ENCODE measurements around the gene SOBP.

Gene SOBP

DNA sequence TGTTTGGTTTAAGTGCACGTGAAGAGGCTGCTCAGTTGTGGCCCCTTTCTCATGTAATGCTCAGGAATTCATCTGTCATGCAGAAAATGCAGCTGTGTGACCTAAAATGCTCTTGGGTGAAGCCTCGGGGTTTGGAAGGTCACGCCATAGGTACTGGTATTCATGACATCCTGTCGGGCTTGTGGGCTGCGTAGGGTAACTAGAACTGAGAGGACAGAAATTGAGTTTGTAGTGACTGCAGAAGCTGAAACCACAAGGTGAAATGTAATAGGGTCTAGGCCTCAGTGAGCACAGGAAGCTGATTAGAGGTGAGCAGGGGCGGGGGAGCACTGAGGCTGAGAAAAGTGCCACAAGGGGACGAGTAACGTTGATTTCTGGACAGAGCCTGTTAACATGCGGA is 128.8 kb downstream of the SOBP start:
- no peak for DNase-seq (ENCODE audit: low read depth)

- DNase-seq (ENCODE audit: low read depth): no peak
Measured at GRCh38 chr6:107620732-107621131, 130.8 kb downstream of the SOBP start.

DNA sequence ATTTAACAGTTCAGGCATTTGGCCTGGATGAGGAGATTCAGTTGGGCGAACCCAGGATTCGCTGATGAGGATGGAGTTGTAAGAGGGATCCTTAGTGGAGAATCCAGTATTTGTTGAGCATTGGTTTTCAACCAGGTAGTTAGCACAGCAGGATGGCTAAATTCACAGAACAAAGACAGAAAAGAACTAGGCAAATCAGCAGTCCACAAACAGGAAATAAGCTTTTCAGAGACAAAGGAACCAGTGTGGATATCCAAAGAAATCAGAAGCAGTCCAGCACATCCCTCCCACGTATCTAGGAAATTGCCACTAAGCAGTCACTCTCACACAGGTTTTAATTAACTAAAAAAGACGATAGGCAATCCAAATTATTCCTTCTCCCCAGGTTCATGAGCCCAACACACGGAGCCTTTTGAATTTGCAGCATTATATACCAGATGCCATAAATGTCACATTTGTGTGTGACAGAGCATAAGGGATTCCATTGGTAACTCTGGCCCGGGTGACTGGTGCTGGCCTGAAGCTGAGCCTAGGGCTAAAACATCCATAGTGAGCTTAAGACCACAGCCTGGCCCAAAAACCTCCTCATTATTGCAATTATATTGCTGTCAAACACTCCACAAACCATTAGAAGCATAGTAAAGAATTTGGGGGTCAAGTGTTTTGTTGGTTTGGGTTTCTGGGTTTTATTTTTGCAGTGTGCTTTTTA is 131.5 kb downstream of the SOBP start:
- no peak for DNase-seq (ENCODE audit: low read depth)

DNA sequence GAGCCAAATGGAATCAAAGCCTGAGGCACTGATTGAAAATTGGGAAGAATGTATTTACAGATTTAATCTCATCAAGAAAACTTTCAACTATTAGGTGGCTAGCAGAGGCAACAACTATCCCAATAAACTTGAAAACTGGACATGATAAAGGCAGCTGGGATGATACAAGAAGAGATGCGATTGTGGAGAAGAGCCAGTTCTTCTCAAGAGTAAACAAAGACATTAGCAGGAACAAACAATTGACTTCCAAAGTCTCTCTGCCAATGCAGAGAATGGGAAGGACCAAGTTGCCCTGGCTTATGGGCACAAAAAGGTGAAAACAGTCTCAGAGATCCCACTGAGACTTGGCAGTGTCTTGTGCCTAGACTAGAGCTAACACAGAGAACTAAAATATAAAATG is 132.4 kb downstream of the SOBP start:
- DNase-seq (ENCODE audit: low read depth): no peak

DNA sequence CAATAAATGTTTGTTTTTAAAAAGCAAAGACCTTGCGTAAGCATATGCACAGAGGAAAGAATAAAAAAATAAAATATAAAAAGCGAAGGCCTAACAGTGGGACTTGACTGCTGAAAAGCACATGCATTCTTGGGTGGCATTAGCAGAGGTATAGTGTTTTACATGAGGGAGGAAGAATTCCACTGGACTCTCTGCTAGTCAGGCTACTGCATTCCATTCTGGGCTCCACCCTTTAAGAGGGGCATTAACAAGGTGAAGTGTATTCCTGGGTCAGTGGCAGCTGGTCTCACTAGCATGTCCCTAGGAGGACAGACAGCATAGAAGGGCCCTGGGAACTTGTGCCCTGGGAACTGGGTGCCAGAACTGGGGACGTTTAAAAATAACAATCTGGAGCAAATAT is 134.1 kb downstream of the SOBP start:
- no peak for DNase-seq (ENCODE audit: low read depth)

GRCh38 chr6:107624541-107624940 is 134.6 kb downstream of the SOBP start:
- DNase-seq (ENCODE audit: low read depth): no peak

DNA sequence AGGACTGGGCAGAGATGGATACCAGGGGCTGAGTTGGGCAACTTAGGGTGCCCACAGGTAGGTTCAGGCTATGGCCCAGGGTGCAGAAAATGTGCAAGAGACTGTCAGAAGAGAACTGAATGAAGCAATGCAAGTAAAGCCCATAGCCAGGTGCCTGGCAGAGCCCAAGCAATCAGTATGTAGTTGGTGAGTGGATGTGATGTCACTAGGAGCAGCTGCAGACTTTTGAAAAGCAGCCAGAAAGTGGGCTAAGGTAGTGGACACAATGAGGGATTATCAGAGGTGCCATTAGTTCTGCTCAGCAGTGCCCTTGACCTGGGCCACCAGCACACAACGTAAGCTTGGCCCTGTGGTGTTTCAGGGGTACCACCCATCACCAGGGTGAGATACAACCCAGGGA is 135.3 kb downstream of the SOBP start:
- DNase-seq (ENCODE audit: low read depth): no peak

GRCh38 chr6:107626645-107627044 is 136.7 kb downstream of the SOBP start:
- no peak for DNase-seq (ENCODE audit: low read depth)

- no peak for DNase-seq (ENCODE audit: low read depth)
Measured at GRCh38 chr6:107627969-107628368, 138.1 kb downstream of the SOBP start.

- no peak for DNase-seq (ENCODE audit: low read depth)
Measured at GRCh38 chr6:107628878-107629277, 139.0 kb downstream of the SOBP start.

DNA sequence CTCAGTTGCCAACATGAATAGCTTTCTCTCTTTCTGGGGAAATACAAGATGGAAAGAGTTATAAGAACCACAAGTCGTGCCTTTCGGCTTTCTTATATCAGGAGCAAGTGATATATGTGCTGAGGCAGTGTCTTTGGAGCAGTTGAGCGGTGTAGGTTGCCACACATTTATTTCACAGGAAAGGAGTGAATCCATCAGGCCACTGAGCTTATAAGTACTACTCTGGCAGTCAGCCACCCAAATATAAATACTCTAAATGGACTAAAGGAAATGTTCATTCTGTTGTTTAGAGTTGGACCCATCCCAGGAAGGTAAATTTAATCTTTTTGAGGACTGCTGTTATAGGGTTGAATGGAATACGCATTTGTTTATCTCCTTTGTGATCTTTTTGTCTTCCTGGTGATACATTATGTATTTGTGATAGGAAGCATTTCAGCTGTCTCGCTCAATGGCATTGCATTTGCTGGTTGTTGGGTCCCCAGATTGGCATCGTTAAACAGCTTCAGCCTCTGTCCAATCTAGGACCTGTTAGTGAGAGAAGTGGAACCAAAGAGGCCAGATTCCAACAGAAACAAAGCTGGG is 139.7 kb downstream of the SOBP start:
- no peak for DNase-seq (ENCODE audit: low read depth)

DNA sequence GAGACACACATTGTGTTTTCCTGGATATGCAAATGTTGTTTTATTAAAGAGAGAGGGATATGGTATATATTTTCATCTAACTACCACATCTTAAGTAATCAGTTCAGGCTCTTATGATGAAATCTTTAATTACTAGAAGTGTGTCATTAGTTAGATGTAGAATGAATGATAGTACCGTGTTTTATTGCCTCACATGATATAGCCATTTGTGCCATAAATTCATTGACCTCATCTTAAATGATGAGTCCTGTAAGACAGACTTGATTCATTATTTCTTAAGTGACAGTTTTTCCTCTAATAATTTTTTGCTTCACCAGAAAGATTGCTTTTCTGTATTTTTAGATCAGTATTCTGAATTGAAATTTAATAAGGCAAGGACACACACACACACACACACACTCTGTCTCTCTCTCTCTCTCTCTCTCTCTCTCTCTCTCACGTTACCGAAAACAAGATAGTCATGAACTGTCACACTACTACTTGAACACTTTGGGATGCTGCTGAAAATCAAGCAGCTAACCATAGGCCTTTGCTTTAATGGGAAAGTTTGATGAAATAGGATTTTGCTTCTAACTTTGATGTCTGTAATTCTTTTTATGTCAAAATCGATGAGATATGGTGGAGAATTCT is 140.5 kb downstream of the SOBP start:
- DNase-seq (ENCODE audit: low read depth): no peak

GRCh38 chr6:107632381-107633136 is 142.6 kb downstream of the SOBP start:
- DNase-seq (ENCODE audit: low read depth): no peak

- DNase-seq (ENCODE audit: low read depth): no peak
Measured at GRCh38 chr6:107633680-107634323, 143.9 kb downstream of the SOBP start.

DNA sequence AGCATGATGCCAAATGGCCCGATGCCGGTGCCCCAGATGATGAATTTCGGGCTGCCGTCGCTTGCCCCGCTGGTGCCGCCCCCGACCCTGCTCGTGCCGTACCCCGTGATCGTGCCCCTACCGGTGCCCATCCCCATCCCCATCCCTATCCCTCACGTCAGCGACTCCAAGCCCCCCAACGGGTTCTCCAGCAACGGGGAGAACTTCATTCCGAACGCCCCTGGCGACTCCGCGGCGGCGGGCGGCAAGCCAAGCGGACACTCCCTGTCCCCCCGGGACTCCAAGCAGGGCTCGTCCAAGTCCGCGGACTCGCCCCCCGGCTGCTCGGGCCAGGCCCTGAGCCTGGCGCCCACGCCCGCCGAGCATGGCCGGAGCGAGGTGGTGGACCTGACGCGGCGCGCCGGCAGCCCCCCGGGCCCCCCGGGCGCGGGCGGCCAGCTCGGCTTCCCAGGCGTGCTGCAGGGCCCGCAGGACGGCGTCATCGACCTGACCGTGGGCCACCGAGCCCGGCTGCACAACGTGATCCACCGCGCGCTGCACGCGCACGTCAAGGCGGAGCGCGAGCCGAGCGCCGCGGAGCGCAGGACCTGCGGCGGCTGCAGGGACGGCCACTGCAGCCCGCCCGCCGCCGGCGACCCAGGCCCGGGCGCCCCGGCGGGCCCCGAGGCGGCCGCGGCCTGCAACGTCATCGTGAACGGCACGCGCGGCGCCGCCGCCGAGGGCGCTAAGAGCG is 144.6 kb downstream of the SOBP start:
- no peak for DNase-seq (ENCODE audit: low read depth)

- no peak for DNase-seq (ENCODE audit: low read depth)
Measured at GRCh38 chr6:107635057-107635515, 145.2 kb downstream of the SOBP start.

DNA sequence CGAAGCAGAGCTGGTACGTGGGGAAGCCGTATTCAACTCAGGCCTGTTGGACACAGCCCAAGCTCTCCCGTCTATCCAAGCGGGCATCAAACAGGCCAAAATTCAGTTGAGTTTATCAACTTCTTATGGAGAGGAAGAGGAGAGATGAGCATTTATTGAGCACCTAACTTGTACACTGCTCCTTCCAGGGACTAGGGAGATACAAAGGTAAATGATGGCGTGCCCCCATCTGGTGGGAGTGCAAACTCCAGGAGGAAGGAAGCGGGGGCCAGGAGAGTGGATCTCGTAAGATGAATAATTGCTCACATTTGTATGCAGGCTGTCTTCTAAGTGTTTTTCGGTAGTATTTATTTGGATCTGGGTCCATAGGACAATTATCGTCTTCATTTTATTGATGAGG is 146.6 kb downstream of the SOBP start:
- DNase-seq (ENCODE audit: low read depth): no peak

DNA sequence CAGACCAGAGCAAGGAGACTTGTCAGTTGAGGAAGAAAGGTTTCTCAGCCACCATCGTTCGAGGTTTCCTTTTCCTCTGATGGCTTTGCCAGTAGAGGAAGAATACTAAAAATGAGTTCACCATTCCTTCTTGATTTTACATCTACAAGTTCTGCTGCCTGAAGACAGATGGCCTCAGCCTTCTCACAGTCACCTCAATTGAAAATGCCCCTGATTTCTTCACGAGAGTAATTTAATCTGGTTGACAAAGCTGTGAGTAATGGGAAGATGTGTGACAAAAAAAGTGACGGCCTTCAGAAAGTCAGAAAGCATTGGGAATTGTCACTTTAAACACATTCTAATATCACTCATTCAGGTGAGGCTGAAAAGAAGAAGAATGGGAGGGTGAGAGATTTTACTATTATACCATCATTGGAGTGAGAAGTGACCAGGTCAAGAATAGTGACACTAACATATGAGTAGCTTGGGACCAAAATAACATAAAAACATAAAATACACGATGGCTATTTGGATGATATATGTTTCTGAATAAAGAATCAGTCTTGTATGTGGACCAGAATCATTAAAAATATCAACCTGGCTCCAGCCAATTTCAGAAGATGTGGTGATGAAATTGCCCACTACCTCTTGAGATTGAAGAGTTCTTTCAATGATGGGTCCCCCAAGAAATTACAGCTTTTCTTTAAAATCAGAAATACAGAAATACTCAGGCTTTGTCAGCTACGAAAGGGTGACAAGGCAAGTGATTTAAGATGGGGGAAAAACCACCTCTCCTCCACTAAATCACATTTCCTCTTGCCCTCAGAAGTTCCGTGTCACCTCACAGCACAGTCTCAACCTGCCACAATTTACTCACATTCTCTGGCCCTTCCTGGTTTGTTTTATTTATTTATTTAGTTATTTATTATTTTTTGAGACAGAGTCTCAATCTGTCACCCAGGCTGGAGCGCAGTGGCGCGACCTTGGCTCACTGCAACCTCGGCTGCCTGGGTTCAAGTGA is 147.7 kb downstream of the SOBP start:
- no peak for DNase-seq (ENCODE audit: low read depth)

DNA sequence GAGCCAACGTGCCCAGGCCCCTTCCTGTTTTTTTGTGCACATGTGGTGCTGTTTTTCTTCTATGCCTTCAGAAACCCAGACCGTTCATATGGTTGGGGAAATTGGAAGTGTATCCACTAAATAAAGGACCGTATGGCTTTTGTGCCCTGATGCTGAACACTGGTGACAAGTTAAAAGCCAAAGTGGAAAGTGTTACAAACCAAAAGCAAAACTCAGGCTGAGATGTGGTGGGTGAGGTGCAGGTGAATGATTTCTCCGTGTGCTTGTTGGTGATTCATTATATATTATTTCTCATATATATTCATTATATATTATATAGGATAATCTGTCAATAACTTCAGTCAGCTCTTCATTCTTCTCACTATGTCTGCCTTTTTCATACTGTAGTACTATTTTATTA is 148.6 kb downstream of the SOBP start:
- DNase-seq (ENCODE audit: low read depth): no peak

DNA sequence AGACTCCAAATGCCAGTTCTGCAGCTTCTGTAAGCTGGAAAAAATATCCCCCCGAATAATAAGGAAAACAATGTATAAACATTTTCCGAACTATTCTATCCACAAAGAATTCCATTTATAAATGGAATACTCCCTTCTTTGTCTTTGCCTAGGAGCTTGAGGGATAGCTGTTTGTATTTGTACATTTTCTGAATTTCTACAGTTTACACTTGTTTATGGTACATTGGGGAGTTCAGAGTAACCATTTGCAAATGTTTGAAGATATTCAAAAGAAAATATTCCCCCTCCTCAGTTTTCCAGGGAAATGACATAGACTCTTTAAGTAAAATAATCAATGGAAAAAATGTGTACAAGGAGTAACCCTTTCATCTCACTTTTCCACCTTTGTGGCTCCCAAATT is 149.6 kb downstream of the SOBP start:
- no peak for DNase-seq (ENCODE audit: low read depth)
